Dedifferentiated amniotic fluid mesenchymal stem cell (primary cell): Measurements from ENCODE around the gene TDG.
"Not testable (repeated sequence)": the region's sequence is repeated elsewhere in the genome, so short reads cannot be mapped to it uniquely, and the experiment has no call there.

Experiments
- DNase-seq: peaks from one replicate; pipeline ENCODE4 v3.0.0-alpha.2; 2016; ENCODE audit errors: extremely low spot score

TDG gene

DNA sequence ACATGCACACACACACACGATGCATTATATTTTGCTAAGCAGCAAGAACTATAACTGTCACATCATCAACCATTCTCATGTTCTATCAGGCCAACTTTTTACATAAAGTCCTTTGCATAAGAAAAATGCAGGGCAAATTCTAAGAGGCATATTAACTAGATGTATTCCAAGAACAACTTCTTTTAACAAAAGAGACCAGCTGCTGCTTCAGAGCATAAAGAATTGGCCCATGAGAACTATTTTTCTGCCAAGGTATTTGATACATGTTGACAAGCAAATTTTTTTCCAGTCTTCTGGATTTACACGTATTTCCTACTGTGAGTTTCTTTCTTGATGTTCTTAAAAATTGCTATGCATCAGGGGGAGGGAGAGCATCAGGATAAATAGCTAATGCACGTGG, 57.1 kb downstream of the TDG start:
- no peak for DNase-seq

DNA sequence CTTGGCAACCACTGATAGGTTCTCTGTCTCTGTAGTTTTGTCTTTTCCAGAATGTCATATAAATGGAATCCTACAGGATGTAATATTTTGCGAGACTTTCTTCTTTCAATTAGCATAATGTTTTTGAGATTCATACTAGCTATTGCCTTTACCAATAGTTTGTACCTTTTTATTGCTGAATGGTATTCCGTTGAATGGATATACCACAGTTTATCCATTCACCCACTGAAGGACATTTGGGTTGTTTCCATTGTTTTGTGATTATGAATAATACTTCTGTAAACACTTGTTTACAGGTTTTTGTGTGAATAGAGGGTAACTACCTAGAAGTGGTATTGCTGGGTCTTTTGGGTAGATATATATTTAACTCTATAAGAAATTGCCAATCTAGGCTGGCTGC, 58.0 kb downstream of the TDG start:
- no peak for DNase-seq

DNA sequence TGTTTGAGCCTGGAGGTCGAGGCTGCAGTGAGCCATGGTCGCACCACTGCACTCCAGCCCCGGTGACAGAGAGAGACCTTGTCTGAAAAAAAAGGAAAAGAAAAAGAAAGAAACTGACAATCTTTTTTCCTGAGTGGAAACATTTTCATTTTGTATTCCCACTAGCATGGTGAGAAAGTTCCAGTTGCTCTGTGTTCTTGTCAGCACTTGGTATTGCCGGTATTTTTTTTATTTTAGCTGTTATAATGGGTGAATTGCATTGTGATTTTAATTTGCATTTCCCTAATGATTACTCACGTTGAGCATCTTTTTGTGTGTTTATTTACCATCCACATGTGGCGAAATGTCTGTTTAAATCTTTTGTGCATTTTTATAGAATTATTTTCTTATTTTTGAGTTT, 58.7 kb downstream of the TDG start:
- DNase-seq = no peak

DNA sequence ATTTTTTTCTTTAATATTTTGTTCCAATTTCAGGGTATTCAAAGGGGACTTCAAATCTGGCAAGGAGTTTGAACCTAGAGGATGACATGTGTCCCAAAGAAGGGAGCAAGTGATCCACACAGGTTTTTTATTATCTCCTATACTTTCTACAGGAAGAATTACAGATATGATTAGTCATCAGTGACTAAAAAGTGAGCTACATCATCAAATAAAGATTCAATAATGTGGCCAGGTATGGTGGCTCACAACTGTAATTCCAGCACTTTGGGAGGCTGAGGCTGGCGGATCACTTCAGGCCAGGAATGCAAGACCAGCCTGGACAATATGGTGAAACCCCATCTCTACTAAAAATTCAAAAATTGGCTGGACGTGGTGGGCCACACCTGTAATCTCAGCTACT, 60.1 kb downstream of the TDG start:
- no peak for DNase-seq

DNA sequence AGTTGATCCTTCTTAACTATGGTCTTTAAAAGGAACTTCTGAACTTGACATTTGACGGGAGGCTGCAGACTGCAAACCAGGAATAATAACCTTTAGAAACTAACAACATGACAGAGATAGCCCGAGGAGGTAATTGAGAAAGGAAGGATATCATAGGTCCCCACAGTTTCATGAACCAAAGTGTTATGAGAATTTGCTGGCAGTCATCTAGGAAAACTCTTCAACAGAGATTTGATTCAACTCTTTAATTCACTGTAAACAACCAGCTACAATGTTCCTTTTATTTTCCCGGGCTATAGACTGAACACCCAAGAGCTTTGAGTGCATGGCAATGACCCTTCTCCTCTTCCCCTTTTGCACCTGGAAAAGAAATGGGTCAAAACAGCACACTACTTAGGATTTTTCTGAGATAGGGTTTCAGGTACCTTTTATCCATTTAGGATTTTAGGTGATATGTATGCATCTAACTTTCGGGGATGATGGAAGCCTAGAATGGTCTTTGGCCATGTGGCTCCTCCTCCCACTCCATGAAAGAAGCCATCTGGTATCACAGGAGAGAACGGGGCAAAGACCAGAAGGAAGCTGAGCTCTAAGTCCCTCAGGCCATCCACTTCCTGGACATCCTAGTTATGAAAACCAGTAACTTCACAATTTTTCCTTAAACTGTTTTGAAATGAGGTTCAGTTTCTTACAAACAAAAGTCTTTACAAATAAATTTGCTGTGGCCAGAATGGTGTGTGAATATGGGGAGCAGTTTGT, 61.3 kb downstream of the TDG start:
- no peak for DNase-seq

DNA sequence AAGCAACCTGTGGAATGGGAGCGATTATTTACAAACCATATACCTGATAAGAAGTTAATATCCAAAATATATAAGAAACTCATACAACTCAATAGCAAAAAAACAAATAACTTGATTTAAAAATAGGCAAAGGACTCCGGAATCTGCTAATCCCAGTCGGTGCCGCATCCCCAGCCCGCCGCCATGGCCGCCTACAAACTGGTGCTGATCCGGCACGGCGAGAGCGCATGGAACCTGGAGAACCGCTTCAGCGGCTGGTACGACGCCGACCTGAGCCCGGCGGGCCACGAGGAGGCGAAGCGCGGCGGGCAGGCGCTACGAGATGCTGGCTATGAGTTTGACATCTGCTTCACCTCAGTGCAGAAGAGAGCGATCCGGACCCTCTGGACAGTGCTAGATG, 64.9 kb downstream of the TDG start:
- not testable (repeated sequence) for DNase-seq

DNA sequence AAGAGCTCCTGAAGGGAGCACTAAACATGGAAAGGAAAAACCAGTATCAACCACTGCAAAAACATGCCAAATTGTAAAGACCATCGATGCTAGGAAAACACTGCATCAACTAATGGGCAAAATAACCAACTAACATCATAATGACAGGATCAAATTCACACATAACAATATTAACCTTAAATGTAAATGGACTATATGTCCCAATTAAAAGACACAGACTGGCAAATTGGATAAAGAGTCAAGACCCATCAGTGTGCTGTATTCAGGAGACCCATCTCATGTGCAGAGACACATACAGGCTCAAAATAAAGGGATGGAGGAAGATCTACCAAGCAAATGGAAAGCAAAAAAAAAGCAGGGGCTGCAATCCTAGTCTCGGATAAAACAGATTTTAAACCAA, 70.5 kb downstream of the TDG start:
- not testable (repeated sequence) for DNase-seq
